RCC 7860 (cell line): ENCODE data around the gene LRRC8B.

Source experiments
- DNase-seq: peaks from one replicate; pipeline ENCODE4 v3.0.0-alpha.2; 2015; ENCODE audit warnings: low spot score
- FAIRE-seq: peaks from 2 replicates; lab custom pipeline; 2012; peaks lifted over from hg19 to GRCh38; lab: Jason Lieb, UNC

Gene LRRC8B

GRCh38 chr1:89546082-89546889 lies 21.7 kb downstream of the LRRC8B start:
- FAIRE-seq, result no peak
- DNase-seq, result peak; percentile 13

DNA sequence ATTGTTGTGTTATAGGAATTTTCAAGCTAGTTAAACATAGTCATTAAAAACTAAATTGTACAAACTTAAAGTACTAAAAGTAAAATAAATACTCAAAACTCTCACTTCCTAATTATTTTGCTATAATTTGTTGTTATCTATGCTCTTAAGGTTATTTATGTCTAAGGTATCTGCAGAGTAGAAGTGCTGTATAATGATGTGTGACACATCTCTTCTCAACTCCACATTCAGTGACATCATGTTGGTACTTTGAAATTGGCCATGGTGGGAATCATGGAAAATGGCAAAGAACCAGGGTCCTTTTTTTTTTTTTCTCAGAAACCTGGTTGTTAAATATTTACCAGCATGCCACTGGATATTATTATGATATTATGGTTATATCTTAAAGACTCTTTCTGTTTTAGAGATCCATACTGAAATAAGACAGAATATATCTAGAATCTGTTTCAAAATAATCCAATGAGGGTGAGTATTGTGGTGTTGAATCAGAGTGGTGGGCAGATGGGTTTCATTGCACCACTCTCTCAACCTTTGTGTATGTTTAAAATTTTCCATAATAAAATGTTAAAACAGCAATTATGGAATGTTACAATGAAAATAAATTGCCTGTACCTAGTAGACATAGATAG lies 22.4 kb downstream of the LRRC8B start:
- DNase-seq (no peak), FAIRE-seq (no peak)

DNA sequence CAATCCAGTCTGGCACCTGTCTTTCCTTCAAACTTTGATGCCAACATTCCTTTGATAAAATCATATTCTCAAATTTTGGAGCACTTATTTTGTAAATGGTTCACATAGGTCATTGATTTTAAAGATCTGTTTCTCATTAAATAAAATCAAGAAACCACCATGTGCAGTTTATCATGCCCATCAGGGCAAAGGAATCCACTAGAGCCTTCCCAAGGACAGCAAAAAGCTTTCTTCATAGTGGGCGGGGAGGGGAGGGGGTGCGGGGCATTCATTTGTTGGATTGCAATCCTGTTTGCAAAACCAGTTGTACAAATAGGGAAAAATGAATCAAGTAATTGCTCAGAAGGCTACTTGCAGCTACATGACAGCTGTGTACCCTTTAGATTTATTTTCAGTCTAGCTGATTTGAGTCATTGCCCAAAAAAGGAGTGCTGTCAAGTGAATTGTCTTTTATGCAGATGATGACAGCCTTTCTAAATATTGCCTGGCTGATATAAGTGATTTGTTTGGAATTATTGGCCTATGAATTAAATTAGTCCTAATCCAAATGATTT lies 23.0 kb downstream of the LRRC8B start:
- FAIRE-seq (no peak), DNase-seq (no peak)

DNA sequence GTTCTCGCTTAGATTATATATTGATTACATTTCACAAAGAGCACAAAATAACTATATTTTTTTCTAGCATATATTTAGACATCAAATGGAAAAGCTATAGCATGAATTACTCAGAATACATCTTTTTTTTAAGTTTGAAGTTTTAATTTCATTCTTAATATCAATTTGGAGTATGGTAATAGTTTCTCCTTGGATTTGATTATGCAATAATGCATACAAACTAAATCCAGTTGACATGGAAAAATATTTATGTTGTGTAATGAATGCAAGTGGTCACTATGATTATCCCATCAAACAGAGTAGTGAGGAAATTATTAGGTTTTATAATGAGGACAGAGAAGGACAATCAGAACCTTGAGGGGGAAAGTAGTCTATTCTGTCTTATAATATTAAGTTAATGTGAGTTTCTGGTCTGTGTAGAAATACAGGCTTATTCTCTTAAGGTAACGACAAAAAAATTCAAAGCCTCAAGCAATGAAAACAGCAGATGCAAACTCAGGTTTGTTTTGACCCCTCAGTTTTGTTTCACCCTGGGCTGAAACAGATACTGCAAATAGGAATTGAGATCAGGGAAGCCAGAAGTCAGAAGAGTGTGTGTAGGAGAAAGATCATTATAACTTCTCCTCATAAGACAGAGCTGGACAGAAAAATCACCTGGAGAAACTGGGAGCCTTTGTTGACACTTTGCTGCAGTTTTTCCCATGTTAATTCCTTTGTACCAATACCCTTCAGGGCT lies 23.7 kb downstream of the LRRC8B start:
- no peak for DNase-seq
- no peak for FAIRE-seq

DNA sequence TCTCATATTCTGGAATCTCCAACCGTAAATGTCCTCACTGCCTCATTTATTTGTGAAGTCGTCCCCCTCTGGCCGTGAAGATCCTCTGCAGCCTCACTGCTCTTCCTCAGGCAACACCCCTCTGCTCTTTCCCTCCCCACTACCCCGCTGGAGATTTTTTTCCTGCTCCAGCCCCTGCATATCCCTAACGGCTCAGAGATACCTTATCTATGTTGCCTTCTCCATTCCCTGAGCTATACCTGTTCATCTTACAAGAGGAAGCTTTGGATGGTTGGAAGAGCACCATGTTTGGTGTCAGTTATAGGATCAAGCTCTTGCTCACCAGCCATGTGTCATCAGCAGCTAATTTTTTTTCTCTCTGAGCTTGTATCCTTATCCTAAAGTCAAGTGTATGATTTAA lies 26.4 kb downstream of the LRRC8B start:
- DNase-seq (no peak), FAIRE-seq (no peak)

GRCh38 chr1:89552471-89553081 lies 27.9 kb downstream of the LRRC8B start:
- no peak for DNase-seq
- peak; percentile 35 for FAIRE-seq

DNA sequence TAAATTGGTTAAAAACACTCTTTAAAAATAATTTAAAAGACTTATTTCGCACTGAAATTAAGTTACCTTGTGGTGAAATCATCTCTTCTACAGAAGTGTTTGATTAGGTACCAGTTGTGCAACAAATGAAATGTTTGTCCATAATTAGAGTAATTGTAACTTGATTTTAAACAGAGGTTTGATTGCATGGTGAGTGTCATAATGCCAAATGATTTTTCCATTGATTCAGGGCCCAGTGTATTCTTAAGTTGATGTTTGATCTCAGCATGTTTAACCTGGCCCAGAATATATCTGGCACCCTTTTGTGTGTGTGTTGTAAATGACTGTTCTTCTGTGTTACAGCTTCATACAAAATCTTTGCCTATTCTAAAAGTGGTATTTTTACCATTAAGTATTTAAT lies 28.5 kb downstream of the LRRC8B start:
- DNase-seq (no peak), FAIRE-seq (no peak)

DNA sequence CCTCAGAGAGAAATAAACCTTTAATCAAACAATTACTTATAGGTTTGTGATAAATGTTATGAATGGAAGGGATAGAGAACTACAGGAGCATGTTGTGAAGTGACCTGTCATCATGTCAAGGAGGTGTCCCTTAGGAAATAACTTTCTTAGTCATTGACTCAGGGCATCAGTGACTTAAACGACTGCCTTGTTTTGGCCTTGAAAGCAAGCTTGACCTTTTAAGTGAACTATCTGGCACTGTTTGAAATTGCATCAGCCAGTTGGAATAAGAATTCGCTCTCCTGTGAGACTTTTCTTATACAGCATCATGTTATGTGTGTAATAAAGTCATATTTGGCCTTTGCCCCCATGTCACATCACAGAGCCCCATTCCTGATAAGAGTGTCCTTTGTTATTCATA lies 30.9 kb downstream of the LRRC8B start:
- FAIRE-seq (no peak), DNase-seq (no peak)

DNA sequence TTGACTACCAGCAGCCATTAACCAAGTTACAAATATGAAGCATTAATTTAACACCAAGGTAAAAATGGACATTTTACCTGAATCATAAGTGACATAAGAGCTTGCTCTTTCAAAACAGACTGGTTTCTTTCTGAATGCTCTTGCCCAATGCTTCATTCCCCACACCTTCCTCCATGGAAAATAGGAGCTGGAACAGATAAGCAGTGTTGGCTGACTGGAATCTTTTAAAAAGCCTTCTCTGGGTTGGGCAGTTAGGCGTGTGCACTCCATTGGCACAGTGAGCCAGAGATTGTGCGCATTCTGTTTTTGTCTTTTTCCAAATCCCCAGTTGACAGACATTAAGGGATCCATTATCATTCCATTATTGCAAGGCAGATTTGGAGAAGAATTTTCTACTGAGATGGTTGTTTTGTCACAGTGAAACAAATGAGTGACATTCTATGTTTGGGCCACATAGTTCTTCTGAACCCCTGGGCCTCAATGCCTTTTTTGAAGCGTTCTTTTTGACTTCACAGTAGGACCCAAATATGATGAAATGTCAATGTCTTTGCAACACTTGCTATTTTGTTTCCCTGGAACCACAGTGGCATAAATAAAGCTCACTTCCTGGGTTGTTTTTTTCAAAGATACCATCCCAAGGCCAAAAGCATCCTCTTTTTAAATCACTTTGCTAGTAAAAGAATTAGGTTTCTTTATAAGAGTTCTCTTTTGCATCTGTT lies 32.3 kb downstream of the LRRC8B start:
- FAIRE-seq, result no peak

GRCh38 chr1:89557445-89557825 lies 32.8 kb downstream of the LRRC8B start:
- FAIRE-seq (no peak), DNase-seq (no peak)

More for the DNA sequence above, 32.3 kb downstream of the LRRC8B start:
- no peak for DNase-seq

GRCh38 chr1:89557956-89558355 lies 33.3 kb downstream of the LRRC8B start:
- FAIRE-seq, result no peak
- peak; percentile 11 for DNase-seq

GRCh38 chr1:89563957-89564604 lies 39.5 kb downstream of the LRRC8B start:
- FAIRE-seq, result no peak

DNA sequence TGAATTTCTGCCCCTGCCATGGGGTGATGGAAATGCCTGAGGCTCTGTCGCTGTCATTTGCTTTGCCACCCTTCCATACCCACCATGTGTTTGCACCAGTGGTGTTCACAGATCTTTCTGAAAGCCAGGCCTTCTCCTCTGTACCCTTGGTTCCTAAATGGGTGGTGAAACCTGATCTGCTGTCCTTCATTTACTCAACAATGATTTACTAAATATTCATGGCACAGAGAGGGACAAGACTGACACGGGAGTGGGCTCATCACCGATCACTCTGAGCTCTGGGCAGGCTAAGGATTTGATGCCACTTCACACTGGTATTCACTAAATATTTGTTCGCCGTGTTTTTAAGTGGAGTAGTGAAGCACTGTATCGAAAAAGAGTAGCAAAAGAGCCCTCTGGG lies 40.9 kb downstream of the LRRC8B start:
- FAIRE-seq, result no peak
- DNase-seq, result no peak

More at GRCh38 chr1:89563957-89564604, 39.5 kb downstream of the LRRC8B start:
- no peak for DNase-seq

GRCh38 chr1:89566761-89567174 lies 42.1 kb downstream of the LRRC8B start:
- FAIRE-seq (no peak), DNase-seq (no peak)

DNA sequence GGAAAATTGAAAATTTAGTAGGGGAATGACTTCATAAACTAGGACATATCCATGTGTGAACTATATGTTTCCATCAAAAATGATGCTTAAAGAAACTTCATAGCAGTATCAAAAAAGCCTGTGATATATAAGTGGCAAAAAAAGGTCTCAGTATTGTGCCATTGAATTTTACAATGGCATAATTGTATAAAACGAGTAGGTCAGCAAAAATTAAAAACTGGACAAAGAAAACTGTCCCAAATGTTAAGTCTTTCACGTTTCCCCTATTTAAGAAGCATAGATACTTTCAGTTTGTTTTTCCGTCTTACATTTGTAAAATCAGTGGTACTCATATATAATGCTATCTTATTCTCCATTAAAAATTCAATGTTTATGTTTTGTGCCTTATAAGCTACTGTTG lies 43.2 kb downstream of the LRRC8B start:
- FAIRE-seq, result no peak
- DNase-seq, result no peak

DNA sequence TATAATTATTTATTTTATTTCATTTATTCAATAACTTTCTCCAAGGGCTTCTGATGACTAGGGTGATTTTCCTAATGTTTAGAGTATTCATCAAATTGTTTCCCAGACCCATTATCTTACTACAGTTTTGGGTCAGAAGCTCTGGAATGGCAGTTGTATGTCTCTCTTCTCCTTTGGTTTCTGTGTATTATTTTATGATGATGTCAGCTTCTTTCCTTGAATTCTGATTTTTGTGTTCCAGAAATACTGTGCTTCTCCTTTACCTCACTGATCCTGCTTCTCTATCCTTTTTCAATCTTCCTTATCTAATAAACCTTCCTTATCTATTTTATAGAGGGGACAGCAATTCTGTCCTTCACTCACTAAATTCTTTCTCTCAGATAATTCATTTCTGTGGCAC lies 48.8 kb downstream of the LRRC8B start:
- FAIRE-seq, result no peak
- DNase-seq, result no peak

DNA sequence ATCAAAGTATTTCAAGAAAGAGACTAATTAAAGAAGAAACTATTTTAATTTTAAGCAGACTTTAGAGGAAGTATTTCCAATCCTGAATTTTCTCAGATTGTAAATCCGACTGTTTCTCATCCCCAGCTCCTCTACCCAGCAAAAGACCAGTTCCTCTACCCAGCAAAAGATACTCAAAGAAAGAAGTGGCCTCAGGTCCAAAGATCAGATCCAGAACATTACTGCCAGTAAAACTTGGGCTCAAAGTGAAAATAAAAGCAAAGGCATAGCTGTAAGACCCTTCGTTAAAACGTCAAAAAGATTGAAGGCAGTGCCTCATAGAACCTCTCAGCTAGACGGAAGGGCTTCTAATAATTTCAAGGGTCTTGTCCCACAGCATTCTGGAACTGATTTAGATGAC lies 50.0 kb downstream of the LRRC8B start:
- DNase-seq (no peak), FAIRE-seq (no peak)

DNA sequence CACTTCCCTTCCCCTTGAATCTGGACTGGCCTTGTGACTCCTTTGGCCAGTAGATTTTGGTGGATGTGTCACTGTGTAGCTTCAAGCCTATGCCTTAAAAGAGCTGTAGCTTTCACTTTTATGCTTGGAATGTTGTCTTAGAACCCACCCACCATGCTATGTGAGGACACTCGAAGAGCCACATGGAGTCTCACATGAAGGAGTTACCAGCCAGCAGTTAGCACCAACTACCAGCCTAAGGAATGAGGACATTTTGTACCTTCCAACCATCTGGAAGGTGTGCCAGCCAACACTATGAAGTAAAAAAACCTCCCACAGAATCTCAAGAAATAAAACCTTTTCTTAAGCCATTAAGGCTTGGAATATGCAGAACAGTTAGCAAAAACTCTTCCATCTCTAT lies 50.6 kb downstream of the LRRC8B start:
- DNase-seq (no peak), FAIRE-seq (no peak)

DNA sequence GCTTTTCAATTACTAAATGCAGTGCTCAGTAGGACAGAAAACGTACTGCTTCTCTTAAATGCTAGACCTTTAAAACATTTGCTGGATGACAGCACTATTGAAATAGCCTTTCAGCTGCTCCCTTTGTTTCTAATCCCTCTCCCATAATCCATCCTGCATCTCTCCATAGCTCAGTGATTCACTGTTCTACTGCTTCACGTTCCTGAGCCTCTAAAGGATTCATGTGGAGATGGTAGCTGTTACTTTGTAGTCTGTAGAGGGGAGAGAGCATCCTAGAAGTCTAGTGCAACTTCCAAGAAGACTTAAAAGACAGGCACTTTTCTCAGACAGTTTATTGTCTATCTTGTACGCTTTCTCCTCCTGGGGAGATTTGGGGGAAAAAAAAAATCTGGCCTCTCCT lies 51.4 kb downstream of the LRRC8B start:
- DNase-seq (no peak), FAIRE-seq (no peak)

DNA sequence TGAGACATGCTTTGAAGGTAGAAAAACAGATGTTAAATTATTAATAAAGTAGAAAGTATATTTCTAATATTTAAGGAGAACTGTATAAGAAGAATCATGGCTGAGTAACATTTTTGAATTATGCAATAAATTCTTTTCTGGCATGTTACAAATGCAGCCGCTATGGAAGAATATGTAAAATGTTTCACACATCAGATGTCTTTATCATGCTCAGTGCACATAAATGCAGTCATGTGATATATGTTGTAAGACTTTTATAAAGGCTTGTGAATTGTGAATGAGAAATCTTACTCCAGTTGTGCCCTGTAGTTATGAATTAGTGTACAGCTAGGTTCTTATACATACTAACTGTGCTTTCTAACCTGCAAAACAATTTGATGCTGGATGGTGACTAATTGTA lies 53.5 kb downstream of the LRRC8B start:
- DNase-seq, result no peak
- FAIRE-seq, result peak; percentile 8
